MM.1S (cell line): ENCODE data around the gene PLCH1.

Experiments
- DNase-seq: peaks from one replicate; pipeline ENCODE4 v3.0.0-alpha.2; 2015
- H2AFZ ChIP-seq: fragments of 300-600 bp; sonication (generic); 2 replicates; pipeline ENCODE4 v1.6.0; 2016; ENCODE audit warnings: antibody characterized with exemption, low read length
- H3F3A ChIP-seq: fragments of 300-600 bp; sonication (generic); 2 replicates; pipeline ENCODE4 v1.6.1; 2016; ENCODE audit warnings: mild to moderate bottlenecking, antibody characterized with exemption, low read length, moderate library complexity, mixed read lengths; ENCODE audit not compliant: insufficient read depth
- H3K27ac ChIP-seq: fragments of 300-600 bp; sonication (generic); 2 replicates; pipeline ENCODE4 v1.5.1; 2016; ENCODE audit warnings: mild to moderate bottlenecking, low read length
- H3K27me3 ChIP-seq: fragments of 300-600 bp; sonication (generic); replicated peaks from 2 replicates; pipeline ENCODE4 v1.6.0; 2016; ENCODE audit warnings: low read length; ENCODE audit not compliant: insufficient read depth
- H3K36me3 ChIP-seq: fragments of 300-600 bp; sonication (generic); replicated peaks from 2 replicates; pipeline ENCODE4 v1.6.1; 2016; ENCODE audit warnings: mild to moderate bottlenecking, low read length, mixed read lengths; ENCODE audit not compliant: insufficient read depth
- H3K4me1 ChIP-seq: fragments of 300-600 bp; sonication (generic); 2 replicates; pipeline ENCODE4 v1.6.1; 2016; ENCODE audit warnings: low read length, mixed read lengths
- H3K4me2 ChIP-seq: fragments of 300-600 bp; sonication (generic); 2 replicates; pipeline ENCODE4 v1.6.0; 2016; ENCODE audit warnings: low read depth, low read length
- H3K4me3 ChIP-seq: fragments of 300-600 bp; sonication (generic); 2 replicates; pipeline ENCODE4 v1.5.1; 2016; ENCODE audit warnings: low read length, mixed read lengths
- H3K79me2 ChIP-seq: fragments of 300-600 bp; sonication (generic); 2 replicates; pipeline ENCODE4 v1.6.1; 2016; ENCODE audit warnings: mixed run types, low read length, mixed read lengths
- H3K9ac ChIP-seq: fragments of 300-600 bp; sonication (generic); 2 replicates; pipeline ENCODE4 v1.6.1; 2016; ENCODE audit warnings: low read length, mixed read lengths
- H3K9me2 ChIP-seq: fragments of 300-600 bp; sonication (generic); replicated peaks from 2 replicates; pipeline ENCODE4 v1.6.1; 2016; ENCODE audit warnings: mild to moderate bottlenecking, low read length, mixed read lengths; ENCODE audit not compliant: insufficient read depth
- H3K9me3 ChIP-seq: fragments of 300-600 bp; sonication (generic); replicated peaks from 2 replicates; pipeline ENCODE4 v1.6.1; 2016; ENCODE audit warnings: mild to moderate bottlenecking, low read length, mixed read lengths; ENCODE audit not compliant: insufficient read depth
- H4K20me1 ChIP-seq: fragments of 300-600 bp; sonication (generic); 2 replicates; pipeline ENCODE4 v1.6.1; 2016; ENCODE audit warnings: mild to moderate bottlenecking, low read length, moderate library complexity, mixed read lengths; ENCODE audit not compliant: insufficient read depth
- CTCF ChIP-seq: fragments of 300-600 bp; sonication (generic); IDR thresholded peaks from 2 replicates; pipeline ENCODE4 v1.5.1; 2016; ENCODE audit warnings: antibody characterized with exemption, low read length, mixed read lengths
- EZH2 ChIP-seq: fragments of 300-600 bp; sonication (generic); optimal IDR thresholded peaks from 2 replicates; pipeline ENCODE3; 2017; ENCODE audit warnings: low read depth, mild to moderate bottlenecking, antibody characterized with exemption, low read length, mixed read lengths
- EZH2phosphoT487 ChIP-seq: fragments of 300-600 bp; sonication (generic); IDR thresholded peaks from 2 replicates; pipeline ENCODE4 v1.6.1; 2018; ENCODE audit warnings: antibody characterized with exemption, low read length

PLCH1 gene

GRCh38 chr3:155568295-155568694, 176.6 kb downstream of the PLCH1 start:
- Histone ChIP-seq H3K36me3 (no peaks in the 10 kb centered on the region), H3K9me2 (no peaks in the 10 kb centered on the region), H3F3A (no peaks in the 10 kb centered on the region; the same call in 1 of the 2 replicates), H3K79me2 (no peaks in the 10 kb centered on the region), H3K4me2 (no peak overlapping the region), H3K4me1 (no peaks in the 10 kb centered on the region), H3K27me3 (no peaks in the 10 kb centered on the region), H3K9ac (no peak overlapping the region), H4K20me1 (no peaks in the 10 kb centered on the region), H3K9me3 (no peaks in the 10 kb centered on the region), H3K4me3 (no peak overlapping the region), H3K27ac (no peak overlapping the region), H2AFZ (no peak overlapping the region)
- no peak for TF ChIP-seq EZH2
- TF ChIP-seq CTCF, result no peak
- TF ChIP-seq EZH2phosphoT487, result no peak
- no peak for DNase-seq

- no peak overlapping the region for H2AFZ ChIP-seq
- H3K79me2 ChIP-seq, result no peaks in the 10 kb centered on the region
- no peaks in the 10 kb centered on the region for H3K36me3 ChIP-seq
- no peak overlapping the region for H3K4me2 ChIP-seq
- no peak for TF ChIP-seq EZH2phosphoT487
- no peak for TF ChIP-seq EZH2
- no peak for TF ChIP-seq CTCF
- H3K9me2 ChIP-seq, result no peaks in the 10 kb centered on the region
- no peak overlapping the region for H3K9ac ChIP-seq
- H3K4me3 ChIP-seq, result no peak overlapping the region
- no peaks in the 10 kb centered on the region for H3K4me1 ChIP-seq
- no peaks in the 10 kb centered on the region for H3K27me3 ChIP-seq
- H4K20me1 ChIP-seq, result no peaks in the 10 kb centered on the region
- no peak for DNase-seq
- H3K9me3 ChIP-seq, result no peaks in the 10 kb centered on the region
- no peaks in the 10 kb centered on the region for H3F3A ChIP-seq
- no peak overlapping the region for H3K27ac ChIP-seq
Observed at GRCh38 chr3:155560594-155560993, 184.3 kb downstream of the PLCH1 start.

GRCh38 chr3:155560135-155560534, 184.7 kb downstream of the PLCH1 start:
- H3K4me1 ChIP-seq, result no peaks in the 10 kb centered on the region
- no peaks in the 10 kb centered on the region for H3K79me2 ChIP-seq
- no peaks in the 10 kb centered on the region for H3F3A ChIP-seq
- no peak overlapping the region for H3K9ac ChIP-seq
- no peaks in the 10 kb centered on the region for H3K27me3 ChIP-seq
- no peak overlapping the region for H3K4me2 ChIP-seq
- no peak for DNase-seq
- TF ChIP-seq EZH2, result no peak
- TF ChIP-seq CTCF, result no peak
- TF ChIP-seq EZH2phosphoT487, result no peak
- H2AFZ ChIP-seq, result no peak overlapping the region
- H3K27ac ChIP-seq, result no peak overlapping the region
- H3K9me3 ChIP-seq, result no peaks in the 10 kb centered on the region
- H4K20me1 ChIP-seq, result no peaks in the 10 kb centered on the region
- no peak overlapping the region for H3K4me3 ChIP-seq
- no peaks in the 10 kb centered on the region for H3K9me2 ChIP-seq
- H3K36me3 ChIP-seq, result no peaks in the 10 kb centered on the region
